ENCODE measurements around the gene FIZ1.

The FIZ1 gene

GRCh38 chr19:55635334-55635717 is 36.0 kb upstream of the FIZ1 start:
- DNase-seq, result no peak

GRCh38 chr19:55633861-55634260 is 34.5 kb upstream of the FIZ1 start:
- DNase-seq, result no peak

- DNase-seq, result peak; percentile 85
Measured at GRCh38 chr19:55632463-55632834, 33.1 kb upstream of the FIZ1 start.

GRCh38 chr19:55626350-55626749 is 27.0 kb upstream of the FIZ1 start:
- peak; percentile 71 for DNase-seq

- DNase-seq, result no peak
Measured at GRCh38 chr19:55625004-55625326, 25.6 kb upstream of the FIZ1 start.

GRCh38 chr19:55624109-55625003 is 25.0 kb upstream of the FIZ1 start, which contains the start of gene ZNF784:
ZNF784 (minus strand) TSS chr19:55624566; CDS start chr19:55624561, 5 bp downstream.
- DNase-seq, result peak; percentile 92

GRCh38 chr19:55623561-55623960 is 24.2 kb upstream of the FIZ1 start:
- no peak for DNase-seq

- DNase-seq, result no peak
Measured at GRCh38 chr19:55623130-55623529, 23.8 kb upstream of the FIZ1 start.

GRCh38 chr19:55622242-55622969 is 23.1 kb upstream of the FIZ1 start:
- DNase-seq, result no peak

- no peak for DNase-seq
Measured at GRCh38 chr19:55621673-55622231, 22.4 kb upstream of the FIZ1 start.

GRCh38 chr19:55621205-55621672 is 21.9 kb upstream of the FIZ1 start:
- DNase-seq, result no peak

GRCh38 chr19:55620410-55621204 is 21.3 kb upstream of the FIZ1 start:
- peak; percentile 64 for DNase-seq

- DNase-seq, result no peak
Measured at GRCh38 chr19:55619286-55619685, 20.0 kb upstream of the FIZ1 start.

- no peak for DNase-seq
Measured at GRCh38 chr19:55618426-55618825, 19.1 kb upstream of the FIZ1 start.

- DNase-seq, result no peak
Measured at GRCh38 chr19:55617426-55617825, 18.1 kb upstream of the FIZ1 start.

- DNase-seq, result no peak
Measured at GRCh38 chr19:55616395-55616875, 17.1 kb upstream of the FIZ1 start.

- no peak for DNase-seq
Measured at GRCh38 chr19:55615543-55616394, 16.5 kb upstream of the FIZ1 start.

- DNase-seq, result no peak
Measured at GRCh38 chr19:55614711-55615542, 15.6 kb upstream of the FIZ1 start.

- no peak for DNase-seq
Measured at GRCh38 chr19:55613930-55614710, 14.8 kb upstream of the FIZ1 start.

GRCh38 chr19:55613396-55613795 is 14.1 kb upstream of the FIZ1 start:
- no peak for DNase-seq

Measured in CD4-positive, alpha-beta T cell treated with Interleukin-15 for 1 hour (primary cell).